Transverse colon (tissue), 4 donors: ENCODE data around the gene EID2B. TPM values are rescaled to one million over a fixed set of nuclear protein-coding genes. Genes with fewer than 3 reads are reported as not detected.

Experiments used
- DNase-seq: peaks from one replicate; pipeline ENCODE4 v3.0.0-alpha.2; 2019
- H3K27ac ChIP-seq, 4 donors: fragments of 200-600 bp; sonication (generic); 2 replicates each; pipeline ENCODE4 v1.5.1; 2016 to 2018; ENCODE audit warnings: inconsistent platforms in 4 of 4
- H3K27me3 ChIP-seq: fragments of 200-600 bp; sonication (generic); 2 replicates; pipeline ENCODE4 v1.5.1; 2017; ENCODE audit warnings: inconsistent platforms
- H3K36me3 ChIP-seq, 4 donors: fragments of 200-600 bp; sonication (generic); 2 replicates each; pipeline ENCODE4 v1.5.1; 2017 to 2019; ENCODE audit warnings: inconsistent platforms in 4 of 4
- H3K4me1 ChIP-seq, 4 donors: fragments of 200-600 bp; sonication (generic); 2 replicates each; pipeline ENCODE4 v1.5.1; 2017 to 2020; ENCODE audit warnings: inconsistent platforms in 4 of 4
- H3K4me3 ChIP-seq, 4 donors: fragments of 200-600 bp; sonication (generic); 1 replicate in 1 of 4; 2 replicates in 3 of 4; pipeline versions ENCODE4 v1.5.1 to v1.6.1; 2017 to 2019; ENCODE audit warnings: inconsistent platforms in 4 of 4
- H3K9me3 ChIP-seq, 2 donors: fragments of 200-600 bp; sonication (generic); 2 replicates each; pipeline ENCODE4 v1.5.1; 2017 to 2019; ENCODE audit warnings: inconsistent platforms in 2 of 2
- EP300 ChIP-seq: sonication (generic); formaldehyde crosslinking; IDR thresholded peaks from one replicate; pipeline ENCODE4 v1.6.1; 2017; ENCODE audit warnings: antibody characterized with exemption, low read depth
- POLR2A ChIP-seq: fragments of 450-650 bp; IDR thresholded peaks from one replicate; pipeline ENCODE4 v1.6.1; 2016; ENCODE audit warnings: antibody characterized with exemption, mild to moderate bottlenecking, moderate library complexity
- POLR2AphosphoS5 ChIP-seq, 3 donors: sonication (generic); formaldehyde crosslinking; IDR thresholded peaks; one replicate each; pipeline ENCODE4 v1.6.1; 2016; ENCODE audit warnings: antibody characterized with exemption in 3 of 3
- WGBS, 2 donors: methylation state at CpG; one replicate each; pipeline ENCODE4 v1.1.5; 2018; ENCODE audit warnings: low coverage in 1 of 2; 5-methylcytosine and 5-hydroxymethylcytosine counted together
- in situ Hi-C, 4 donors: fragments of 200-750 bp; cut with MboI; loops; one replicate each; pipeline versions ENCODE4 v1.15.0 to v1.15.1; 2017; ENCODE audit warnings: low sequenced_read_pairs in 3 of 4, low pct_ligation_motif_present in 1 of 4, low pct_unique_long_range_greater_than_20kb in 1 of 4
- intact Hi-C: fragments of 100-400 bp; cut with DNase I; formaldehyde crosslinking; loops from one replicate; pipeline ENCODE4 v1.15.1; 2023; ENCODE audit warnings: low total_unique reads
- total RNA-seq, 4 donors: library from RNA; depleted of rRNA; stranded (reverse); fragments of >200 nt; gene quantifications; one replicate each; pipeline ENCODE4 v1.1.0, GENCODE V29; 2016
- TF ChIP-seq, protein P1 (sequence below), 5 experiments: fragments of 200-600 bp in 3 of 5; fragments of 450-650 bp in 2 of 5; sonication (generic) in 3 of 5; IDR thresholded peaks; 1 replicate in 2 of 5; 2 replicates in 3 of 5; pipeline ENCODE4 v1.5.1; 2016 to 2017; ENCODE audit warnings: antibody characterized with exemption in 5 of 5, inconsistent platforms in 3 of 5, mild to moderate bottlenecking in 2 of 5, moderate library complexity in 1 of 5

The EID2B gene
- total RNA-seq, 4 donors from 2014 or later: 1.00 to 1.5 (median 1.3) TPM

DNA sequence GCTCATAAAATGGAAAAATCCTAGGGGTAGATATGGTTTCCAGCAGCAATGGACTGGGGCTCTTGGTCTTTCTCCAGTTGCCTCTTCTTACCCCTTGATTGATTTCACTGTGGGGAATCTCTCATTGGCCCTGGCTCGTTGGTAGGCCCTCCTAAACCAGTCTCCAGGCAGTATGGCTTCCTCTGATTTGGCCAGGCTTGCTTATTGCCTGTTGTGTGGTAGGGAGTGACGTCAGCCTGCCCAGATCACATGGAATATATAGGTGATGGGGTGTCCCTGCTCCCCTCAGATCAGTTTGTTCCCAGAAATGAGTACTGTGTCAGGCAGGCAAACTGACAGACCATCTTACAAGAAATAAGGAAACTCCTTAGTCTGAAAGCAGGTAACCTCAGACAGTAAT, 23.4 kb downstream of the EID2B start:
- Histone ChIP-seq H3K36me3 (no peaks in the 10 kb centered on the region), H3K9me3 (no peaks in the 10 kb centered on the region), H3K4me1 (peaks cover 0 to 11% (median 7%) of the 10 kb centered on the region in 4 donors), H3K4me3 (no peak overlapping the region), H3K27ac (no peak overlapping the region), H3K27me3 (peaks cover 96% of the 10 kb centered on the region)
- TF ChIP-seq, protein P1, sequence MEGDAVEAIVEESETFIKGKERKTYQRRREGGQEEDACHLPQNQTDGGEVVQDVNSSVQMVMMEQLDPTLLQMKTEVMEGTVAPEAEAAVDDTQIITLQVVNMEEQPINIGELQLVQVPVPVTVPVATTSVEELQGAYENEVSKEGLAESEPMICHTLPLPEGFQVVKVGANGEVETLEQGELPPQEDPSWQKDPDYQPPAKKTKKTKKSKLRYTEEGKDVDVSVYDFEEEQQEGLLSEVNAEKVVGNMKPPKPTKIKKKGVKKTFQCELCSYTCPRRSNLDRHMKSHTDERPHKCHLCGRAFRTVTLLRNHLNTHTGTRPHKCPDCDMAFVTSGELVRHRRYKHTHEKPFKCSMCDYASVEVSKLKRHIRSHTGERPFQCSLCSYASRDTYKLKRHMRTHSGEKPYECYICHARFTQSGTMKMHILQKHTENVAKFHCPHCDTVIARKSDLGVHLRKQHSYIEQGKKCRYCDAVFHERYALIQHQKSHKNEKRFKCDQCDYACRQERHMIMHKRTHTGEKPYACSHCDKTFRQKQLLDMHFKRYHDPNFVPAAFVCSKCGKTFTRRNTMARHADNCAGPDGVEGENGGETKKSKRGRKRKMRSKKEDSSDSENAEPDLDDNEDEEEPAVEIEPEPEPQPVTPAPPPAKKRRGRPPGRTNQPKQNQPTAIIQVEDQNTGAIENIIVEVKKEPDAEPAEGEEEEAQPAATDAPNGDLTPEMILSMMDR (IDR thresholded peaks at IDR 0.05): no peak
- no peak for TF ChIP-seq POLR2AphosphoS5 (IDR thresholded peaks at IDR 0.05)
- in situ Hi-C loops: no loop called here
- 67% methylated on average over 2 of the region's 2 CpGs; no CpG with 5 or more reads in 1 of the 2 donors for WGBS, 2 donors
- DNase-seq: no peak
- intact Hi-C loops: no loop called here

DNA sequence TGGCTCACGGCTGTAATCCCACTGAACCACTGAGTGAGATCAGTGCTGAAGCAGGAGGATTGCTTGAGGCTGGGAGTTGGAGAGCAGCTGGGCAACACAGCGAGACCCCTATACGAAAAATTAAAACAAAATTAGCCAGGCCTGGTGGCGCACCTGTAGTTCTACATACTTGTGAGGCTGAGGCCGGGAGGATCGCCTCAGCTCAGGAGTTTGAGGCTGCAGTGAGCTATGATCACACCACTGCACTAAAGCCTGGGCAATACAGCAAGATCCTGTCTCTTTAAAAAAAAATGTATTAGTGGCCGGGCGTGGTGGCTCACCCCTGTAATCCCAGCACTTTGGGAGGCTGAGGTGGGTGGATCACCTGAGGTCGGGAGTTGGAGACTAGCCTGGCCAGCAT, 24.0 kb downstream of the EID2B start:
- in situ Hi-C loops (no loop called here), intact Hi-C loops (no loop called here)
- Histone ChIP-seq H3K9me3 (no peaks in the 10 kb centered on the region), H3K4me3 (no peak overlapping the region), H3K4me1 (peaks cover 0 to 11% (median 7%) of the 10 kb centered on the region in 4 donors), H3K27me3 (peaks cover 96% of the 10 kb centered on the region), H3K27ac (no peak overlapping the region), H3K36me3 (no peaks in the 10 kb centered on the region)
- WGBS, 2 donors: 83 to 88% methylated on average over 3 to 9 of the region's 9 CpGs
- TF ChIP-seq EP300: no peak
- TF ChIP-seq POLR2A: no peak
- no peak for TF ChIP-seq POLR2AphosphoS5 (IDR thresholded peaks at IDR 0.05)
- TF ChIP-seq, protein P1 (IDR thresholded peaks at IDR 0.05): no peak
- DNase-seq: no peak

DNA sequence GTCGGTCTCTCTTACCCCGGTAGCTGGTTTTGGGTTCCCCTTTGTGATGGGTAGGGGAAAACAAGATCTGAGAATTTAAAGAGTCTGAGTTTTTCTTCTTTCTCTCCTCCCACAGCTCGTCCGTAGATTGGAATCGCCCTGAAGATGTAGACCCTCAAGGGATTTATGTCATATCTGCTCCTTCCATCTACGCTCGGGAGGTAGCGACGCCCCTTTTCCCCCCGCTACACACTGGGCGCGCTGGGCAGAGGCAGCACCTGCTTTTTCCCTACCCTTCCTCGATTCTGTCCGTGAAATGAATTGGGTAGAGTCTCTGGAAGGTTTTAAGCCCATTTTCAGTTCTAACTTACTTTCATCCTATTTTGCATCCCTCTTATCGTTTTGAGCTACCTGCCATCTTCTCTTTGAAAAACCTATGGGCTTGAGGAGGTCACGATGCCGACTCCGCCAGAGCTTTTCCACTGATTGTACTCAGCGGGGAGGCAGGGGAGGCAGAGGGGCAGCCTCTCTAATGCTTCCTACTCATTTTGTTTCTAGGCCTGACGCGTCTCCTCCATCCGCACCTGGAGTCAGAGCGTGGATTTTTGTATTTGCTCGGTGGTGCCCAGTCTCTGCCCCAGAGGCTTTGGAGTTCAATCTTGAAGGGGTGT, 24.8 kb downstream of the EID2B start:
- H3K9me3 ChIP-seq: no peaks in the 10 kb centered on the region
- H3K27me3 ChIP-seq: peaks cover 95% of the 10 kb centered on the region
- no peak for DNase-seq
- intact Hi-C loops (no loop called here), in situ Hi-C loops (no loop called here)
- H3K36me3 ChIP-seq: no peaks in the 10 kb centered on the region
- H3K27ac ChIP-seq: no peak overlapping the region
- 44 to 65% methylated on average over 6 to 24 of the region's 24 CpGs for WGBS, 2 donors
- H3K4me3 ChIP-seq: peak overlapping the region in 2 of 4 donors; percentile 34 to 56
- TF ChIP-seq EP300: no peak
- TF ChIP-seq POLR2A: no peak
- TF ChIP-seq, protein P1 (IDR thresholded peaks at IDR 0.05): no peak
- no peak for TF ChIP-seq POLR2AphosphoS5 (IDR thresholded peaks at IDR 0.05)
- H3K4me1 ChIP-seq: peaks cover 0 to 12% (median 10%) of the 10 kb centered on the region in 4 donors

DNA sequence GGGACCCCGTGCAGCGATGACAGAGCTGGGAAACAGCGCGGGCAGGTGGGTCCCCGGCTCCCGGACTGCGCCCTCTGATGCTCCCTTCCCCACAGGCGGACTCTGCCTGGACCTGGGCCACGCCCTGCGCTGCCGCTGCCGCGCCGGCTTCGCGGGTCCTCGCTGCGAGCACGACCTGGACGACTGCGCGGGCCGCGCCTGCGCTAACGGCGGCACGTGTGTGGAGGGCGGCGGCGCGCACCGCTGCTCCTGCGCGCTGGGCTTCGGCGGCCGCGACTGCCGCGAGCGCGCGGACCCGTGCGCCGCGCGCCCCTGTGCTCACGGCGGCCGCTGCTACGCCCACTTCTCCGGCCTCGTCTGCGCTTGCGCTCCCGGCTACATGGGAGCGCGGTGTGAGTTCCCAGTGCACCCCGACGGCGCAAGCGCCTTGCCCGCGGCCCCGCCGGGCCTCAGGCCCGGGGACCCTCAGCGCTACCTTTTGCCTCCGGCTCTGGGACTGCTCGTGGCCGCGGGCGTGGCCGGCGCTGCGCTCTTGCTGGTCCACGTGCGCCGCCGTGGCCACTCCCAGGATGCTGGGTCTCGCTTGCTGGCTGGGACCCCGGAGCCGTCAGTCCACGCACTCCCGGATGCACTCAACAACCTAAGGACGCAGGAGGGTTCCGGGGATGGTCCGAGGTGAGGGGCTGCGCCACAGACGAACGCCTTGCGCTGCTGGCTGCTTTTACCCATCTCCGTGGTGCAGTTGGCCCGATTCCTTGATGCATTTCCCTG, 25.5 kb downstream of the EID2B start:
- intact Hi-C loops: no loop called here
- peaks cover 95% of the 10 kb centered on the region for H3K27me3 ChIP-seq
- 10% methylated on average over 38 of the region's 96 CpGs; no CpG with 5 or more reads in 1 of the 2 donors for WGBS, 2 donors
- no peaks in the 10 kb centered on the region for H3K9me3 ChIP-seq
- H3K27ac ChIP-seq: no peak overlapping the region
- TF ChIP-seq POLR2AphosphoS5 (IDR thresholded peaks at IDR 0.05) (no peak), EP300 (no peak), POLR2A (no peak)
- TF ChIP-seq, protein P1 (IDR thresholded peaks at IDR 0.05): no peak
- H3K36me3 ChIP-seq: no peaks in the 10 kb centered on the region
- in situ Hi-C loops: no loop called here
- peak overlapping the region in 3 of 4 donors; percentile 12 to 56 (median 34) for H3K4me3 ChIP-seq
- peaks cover 0 to 13% (median 12%) of the 10 kb centered on the region in 4 donors for H3K4me1 ChIP-seq
- no peak for DNase-seq
